GM23338 (cell line): ENCODE data around the gene SC5D. TPM values are rescaled to one million over a fixed set of nuclear protein-coding genes. Genes with fewer than 3 reads are reported as not detected.

Experiments used
- ATAC-seq: fragments of 200-7000 bp; cut with Tn5 transposase; 3 replicates; pipeline ENCODE4 v1.9.1; 2020
- DNase-seq: peaks from one replicate; pipeline ENCODE4 v3.0.0-alpha.2; 2015; ENCODE audit warnings: low spot score
- H2AFZ ChIP-seq: fragments of 200-600 bp; sonication (generic); 2 replicates; pipeline ENCODE4 v1.8.0; 2016; ENCODE audit warnings: antibody characterized with exemption, mild to moderate bottlenecking, moderate library complexity
- H3F3A ChIP-seq: fragments of 200-600 bp; sonication (generic); replicated peaks from 2 replicates; pipeline ENCODE4 v1.8.0; 2017; ENCODE audit warnings: antibody characterized with exemption, mixed run types, low read depth
- H3K27ac ChIP-seq: fragments of 200-600 bp; sonication (generic); 2 replicates; pipeline ENCODE4 v1.6.1; 2016; ENCODE audit warnings: low read depth
- H3K27me3 ChIP-seq: fragments of 200-600 bp; sonication (generic); 2 replicates; pipeline ENCODE4 v1.8.0; 2016; ENCODE audit warnings: mild to moderate bottlenecking, mixed run types, moderate library complexity; ENCODE audit not compliant: insufficient read depth
- H3K36me3 ChIP-seq: fragments of 200-600 bp; sonication (generic); 2 replicates; pipeline ENCODE4 v1.8.0; 2016; ENCODE audit warnings: mild to moderate bottlenecking; ENCODE audit not compliant: insufficient read depth
- H3K4me1 ChIP-seq: fragments of 200-600 bp; sonication (generic); 2 replicates; pipeline ENCODE4 v1.8.0; 2016; ENCODE audit warnings: mild to moderate bottlenecking, moderate library complexity; ENCODE audit not compliant: insufficient read depth
- H3K4me2 ChIP-seq: fragments of 200-600 bp; sonication (generic); 2 replicates; pipeline ENCODE4 v1.7.1; 2017; ENCODE audit warnings: mixed run types
- H3K4me3 ChIP-seq: fragments of 200-600 bp; sonication (generic); 2 replicates; pipeline ENCODE4 v1.6.1; 2016; ENCODE audit warnings: mixed run types
- H3K79me2 ChIP-seq: fragments of 200-600 bp; sonication (generic); replicated peaks from 2 replicates; pipeline ENCODE4 v1.8.0; 2017; ENCODE audit warnings: mild to moderate bottlenecking; ENCODE audit not compliant: insufficient read depth
- H3K9me2 ChIP-seq: fragments of 200-600 bp; sonication (generic); 2 replicates; pipeline ENCODE4 v1.8.0; 2017; ENCODE audit not compliant: insufficient read depth
- H4K20me1 ChIP-seq: fragments of 200-600 bp; sonication (generic); replicated peaks from 2 replicates; pipeline ENCODE4 v1.8.0; 2017; ENCODE audit warnings: mild to moderate bottlenecking; ENCODE audit not compliant: insufficient read depth
- H3K27ac Mint-ChIP-seq: 2 replicates; pipeline ENCODE4 v1.8.0; 2020; ENCODE audit warnings: inconsistent platforms, mild to moderate bottlenecking, moderate library complexity, mixed read lengths
- H3K27me3 Mint-ChIP-seq: 3 replicates; pipeline ENCODE4 v1.8.0; 2022; ENCODE audit warnings: low read depth, mild to moderate bottlenecking, moderate library complexity, mixed read lengths, inconsistent platforms; ENCODE audit not compliant: insufficient read depth, poor library complexity
- H3K36me3 Mint-ChIP-seq: 3 replicates; pipeline ENCODE4 v1.8.0; 2021; ENCODE audit warnings: low read depth, mild to moderate bottlenecking, inconsistent platforms, moderate library complexity, mixed read lengths
- H3K4me1 Mint-ChIP-seq: 3 replicates; pipeline ENCODE4 v1.8.0; 2020; ENCODE audit warnings: mild to moderate bottlenecking, inconsistent platforms, mixed read lengths
- H3K4me3 Mint-ChIP-seq: 3 replicates; pipeline ENCODE4 v1.8.0; 2021; ENCODE audit warnings: moderate library complexity, mild to moderate bottlenecking, inconsistent platforms, mixed read lengths
- H3K9me3 Mint-ChIP-seq: 3 replicates; pipeline ENCODE4 v1.8.0; 2020; ENCODE audit warnings: moderate library complexity, mild to moderate bottlenecking, inconsistent platforms, mixed read lengths
- CREB1 ChIP-seq: fragments of 250-450 bp; sonication (Bioruptor Pico); IDR thresholded peaks from 2 replicates; pipeline ENCODE4 v1.5.0; 2020; ENCODE audit warnings: low read depth, mild to moderate bottlenecking, moderate library complexity
- ETS1 ChIP-seq: IDR thresholded peaks from 2 replicates; pipeline ENCODE4 v1.6.1; 2016; ENCODE audit warnings: antibody characterized with exemption
- EZH2 ChIP-seq: fragments of 200-600 bp; sonication (generic); IDR thresholded peaks from one replicate; pipeline ENCODE4 v1.8.0; 2017; ENCODE audit warnings: antibody characterized with exemption, mild to moderate bottlenecking, low read depth; ENCODE audit not compliant: unreplicated experiment
- JUNB ChIP-seq: IDR thresholded peaks from one replicate; pipeline ENCODE4 v1.6.1; 2016; ENCODE audit warnings: antibody characterized with exemption; ENCODE audit not compliant: unreplicated experiment
- POLR2AphosphoS5 ChIP-seq: IDR thresholded peaks from 2 replicates; pipeline ENCODE4 v1.6.1; 2016; ENCODE audit warnings: antibody characterized with exemption, low read depth
- STAT1 ChIP-seq: IDR thresholded peaks from one replicate; pipeline ENCODE4 v1.6.1; 2016; ENCODE audit warnings: antibody characterized with exemption; ENCODE audit not compliant: unreplicated experiment
- ZNF114 ChIP-seq: fragments of 250-450 bp; sonication (Bioruptor Pico); IDR thresholded peaks from 2 replicates; pipeline ENCODE4 v1.5.0; 2020; ENCODE audit warnings: mild to moderate bottlenecking, moderate library complexity
- ZNF462 ChIP-seq: fragments of 250-450 bp; sonication (Bioruptor Pico); IDR thresholded peaks from 2 replicates; pipeline ENCODE4 v1.5.0; 2020; ENCODE audit warnings: mild to moderate bottlenecking, moderate library complexity
- polyA plus RNA-seq: library from polyadenylated mRNA; unstranded; fragments of >200 nt; fragmentation: Nextera tagmentation; extraction: Ambion mirVana; gene quantifications from 2 replicates; pipeline ENCODE4 v1.2.1, GENCODE V29; 2016
- total RNA-seq: library from RNA; depleted of rRNA; stranded (reverse); fragments of >200 nt; shearing (Covaris generic); gene quantifications from 2 replicates; pipeline ENCODE4 v1.2.3, GENCODE V29; 2014

Gene SC5D
- total and polyA plus RNA-seq, 2 experiments from 2014 or later, result 79.0 to 138 TPM

GRCh38 chr11:121347094-121347493 is 54.5 kb downstream of the SC5D start (continued):
- TF ChIP-seq ZNF462 (no peak), STAT1 (no peak)

GRCh38 chr11:121347813-121348212 is 55.2 kb downstream of the SC5D start:
- H3K27me3 Mint-ChIP-seq, result peaks cover 2% of the 10 kb centered on the region
- no peak overlapping the region for H3K27ac ChIP-seq
- no peaks in the 10 kb centered on the region for H3K9me3 Mint-ChIP-seq
- no peak overlapping the region for H2AFZ ChIP-seq
- H3K4me2 ChIP-seq, result no peak overlapping the region
- H3K27ac Mint-ChIP-seq, result no peak overlapping the region
- H3K9me2 ChIP-seq, result no peaks in the 10 kb centered on the region
- no peak overlapping the region for H3K4me3 ChIP-seq
- H4K20me1 ChIP-seq, result no peaks in the 10 kb centered on the region
- ATAC-seq (peak; percentile 42; the same call in 1 of the 3 replicates), DNase-seq (no peak)
- no peaks in the 10 kb centered on the region for H3K36me3 ChIP-seq
- H3K4me1 Mint-ChIP-seq, result peaks cover 11% of the 10 kb centered on the region
- no peaks in the 10 kb centered on the region for H3K4me1 ChIP-seq
- H3K36me3 Mint-ChIP-seq, result no peaks in the 10 kb centered on the region
- H3K27me3 ChIP-seq, result no peaks in the 10 kb centered on the region
- H3K79me2 ChIP-seq, result no peaks in the 10 kb centered on the region
- no peak overlapping the region for H3K4me3 Mint-ChIP-seq
- H3F3A ChIP-seq, result no peaks in the 10 kb centered on the region
- no peak for TF ChIP-seq EZH2
- TF ChIP-seq CREB1, result no peak
- no peak for TF ChIP-seq ZNF114 (CRISPR knock-in tag)
- no peak for TF ChIP-seq POLR2AphosphoS5
- TF ChIP-seq ETS1, result no peak
- TF ChIP-seq JUNB, result no peak
